Naive thymus-derived CD4-positive, alpha-beta T cell (primary cell): ENCODE measurements around the gene HSCB. TPM values are rescaled to one million over a fixed set of nuclear protein-coding genes. Genes with fewer than 3 reads are reported as not detected.
A peak's percentile ranks its signal among the peaks of the same experiment; 100 is the strongest.
"Not testable (repeated sequence)": the region's sequence is repeated elsewhere in the genome, so short reads cannot be mapped to it uniquely, and the experiment has no call there.

Source experiments
- ATAC-seq: fragments of 150-1000 bp; cut with Tn5 transposase; 2 replicates; pipeline ENCODE4 v1.10.0; 2021; ENCODE audit warnings: mild to moderate bottlenecking, moderate library complexity
- CTCF ChIA-PET: fragments of 350-600 bp; sonication (Branson Sonifier 250); formaldehyde crosslinking; loops from one replicate; lab custom pipeline; 2021; ENCODE audit warnings: antibody characterized with exemption; lab: Charles Lee
- POLR2A ChIA-PET: fragments of 350-600 bp; sonication (Branson Sonifier 250); formaldehyde crosslinking; loops from one replicate; lab custom pipeline; 2021; ENCODE audit warnings: antibody characterized with exemption, inconsistent platforms; lab: Charles Lee
- DNase-seq, 9 donors: peaks; one replicate each; pipeline versions ENCODE4 v3.0.0 to v3.0.0-alpha.2; 2020 to 2022; ENCODE audit warnings: mixed read lengths in 1 of 9
- H3K27ac ChIP-seq: one replicate; pipeline ENCODE4 v1.7.0; 2013; ENCODE audit warnings: mild to moderate bottlenecking, low read depth, low read length, moderate library complexity
- H3K27me3 ChIP-seq, 2 donors: one replicate each; pipeline ENCODE4 v1.7.0; 2013; ENCODE audit warnings: low read length in 2 of 2, mild to moderate bottlenecking in 2 of 2, moderate library complexity in 2 of 2; ENCODE audit not compliant: control insufficient read depth in 2 of 2, insufficient read depth in 2 of 2
- H3K36me3 ChIP-seq, 3 experiments: 1 replicate in 2 of 3; 2 replicates in 1 of 3; pipeline ENCODE4 v1.7.0; 2013; ENCODE audit warnings: low read length in 3 of 3, mild to moderate bottlenecking in 3 of 3, moderate library complexity in 1 of 3; ENCODE audit not compliant: insufficient read depth in 3 of 3, control insufficient read depth in 2 of 3
- H3K4me1 ChIP-seq, 2 donors: one replicate each; pipeline ENCODE4 v1.7.0; 2013; ENCODE audit warnings: low read length in 2 of 2, mild to moderate bottlenecking in 2 of 2, moderate library complexity in 1 of 2; ENCODE audit not compliant: control insufficient read depth in 2 of 2, insufficient read depth in 2 of 2
- H3K4me3 ChIP-seq: 2 replicates; pipeline ENCODE4 v1.7.0; 2013; ENCODE audit warnings: mild to moderate bottlenecking, low read length
- H3K9me3 ChIP-seq, 3 experiments: 1 replicate in 2 of 3; 2 replicates in 1 of 3; pipeline ENCODE4 v1.7.0; 2013; ENCODE audit warnings: low read length in 3 of 3; ENCODE audit not compliant: control insufficient read depth in 2 of 3
- H3K27ac Mint-ChIP-seq, 9 donors: one replicate each; pipeline ENCODE4 v1.8.0; 2020 to 2022; ENCODE audit warnings: mixed read lengths in 9 of 9, mild to moderate bottlenecking in 8 of 9, moderate library complexity in 5 of 9, inconsistent platforms in 2 of 9
- H3K27me3 Mint-ChIP-seq, 5 donors: one replicate each; pipeline ENCODE4 v1.8.0; 2021 to 2022; ENCODE audit warnings: mixed read lengths in 5 of 5, mild to moderate bottlenecking in 1 of 5
- H3K36me3 Mint-ChIP-seq, 5 donors: one replicate each; pipeline ENCODE4 v1.8.0; 2020 to 2022; ENCODE audit warnings: mixed read lengths in 5 of 5, mild to moderate bottlenecking in 3 of 5, inconsistent platforms in 1 of 5
- H3K4me1 Mint-ChIP-seq, 7 donors: one replicate each; pipeline ENCODE4 v1.8.0; 2020 to 2022; ENCODE audit warnings: mixed read lengths in 7 of 7, mild to moderate bottlenecking in 3 of 7, inconsistent platforms in 1 of 7
- H3K4me3 Mint-ChIP-seq, 10 donors: one replicate each; pipeline ENCODE4 v1.8.0; 2020 to 2022; ENCODE audit warnings: mild to moderate bottlenecking in 10 of 10, mixed read lengths in 10 of 10, moderate library complexity in 6 of 10, inconsistent platforms in 2 of 10
- H3K9me3 Mint-ChIP-seq, 11 donors: one replicate each; pipeline ENCODE4 v1.8.0; 2020 to 2022; ENCODE audit warnings: mixed read lengths in 11 of 11, mild to moderate bottlenecking in 4 of 11, inconsistent platforms in 1 of 11, moderate library complexity in 1 of 11
- intact Hi-C, 2 donors: fragments of 100-400 bp; cut with micrococcal nuclease; formaldehyde crosslinking; loops; one replicate each; pipeline ENCODE4 v1.15.1; 2023
- polyA plus RNA-seq, 2 donors: library from polyadenylated mRNA; unstranded; fragments of 300-500 nt; fragmentation: Illumina TruSeq; gene quantifications; one replicate each; pipeline ENCODE4 v1.2.3, GENCODE V29; 2021
- total RNA-seq, 6 experiments: library from RNA in 5 of 6; stranded (reverse) in 5 of 6; gene quantifications; 1 replicate in 5 of 6; 2 replicates in 1 of 6; pipeline ENCODE4 v1.2.3 and lab custom pipeline; 2021 to 2026

Gene HSCB
- total and polyA plus RNA-seq, 7 experiments from 2014 or later = 6.7 to 10.9 (median 8.9) TPM

GRCh38 chr22:28737701-28738100, 4.1 kb upstream of the HSCB start:
- ATAC-seq (no peak), DNase-seq (no peak)
- Mint-ChIP-seq H3K27ac (no peak overlapping the region), H3K4me1 (peaks cover 9 to 45% (median 26%) of the 10 kb centered on the region in 7 donors), H3K36me3 (peaks cover 5 to 15% (median 9%) of the 10 kb centered on the region in 5 donors), H3K27me3 (no peaks in the 10 kb centered on the region), H3K9me3 (no peaks in the 10 kb centered on the region), H3K4me3 (no peak overlapping the region)
- H3K4me1 ChIP-seq = peaks cover under 1 to 6% of the 10 kb centered on the region in 2 donors
- ChIA-PET POLR2A (no interaction called here), CTCF (no interaction called here)
- no peaks in the 10 kb centered on the region for H3K27me3 ChIP-seq
- intact Hi-C loops = no loop called here
- peaks cover 0 to 15% (median 0%) of the 10 kb centered on the region in 3 experiments for H3K36me3 ChIP-seq
- no peak overlapping the region for H3K4me3 ChIP-seq
- no peaks in the 10 kb centered on the region for H3K9me3 ChIP-seq
- H3K27ac ChIP-seq = no peak overlapping the region

DNA sequence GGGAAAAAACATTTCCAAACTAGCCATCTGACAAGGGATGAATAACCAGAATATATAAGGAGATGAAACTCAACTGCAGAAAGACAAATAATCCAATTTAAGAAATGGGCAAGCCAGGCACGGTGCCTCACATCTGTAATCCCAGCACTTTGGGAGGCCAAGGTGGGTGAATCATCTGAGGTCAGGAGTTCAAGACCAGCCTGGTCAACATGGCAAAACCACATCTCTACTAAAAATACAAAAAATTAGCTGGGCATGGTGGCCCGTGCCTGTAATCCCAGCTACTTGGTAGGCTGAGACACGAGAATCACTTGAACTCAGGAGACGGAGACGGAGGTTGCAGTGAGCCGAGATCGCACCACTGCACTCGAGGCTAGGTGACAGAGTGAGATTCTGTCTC, 3.0 kb upstream of the HSCB start:
- POLR2A ChIA-PET, ATAC-seq: not testable (repeated sequence)

DNA sequence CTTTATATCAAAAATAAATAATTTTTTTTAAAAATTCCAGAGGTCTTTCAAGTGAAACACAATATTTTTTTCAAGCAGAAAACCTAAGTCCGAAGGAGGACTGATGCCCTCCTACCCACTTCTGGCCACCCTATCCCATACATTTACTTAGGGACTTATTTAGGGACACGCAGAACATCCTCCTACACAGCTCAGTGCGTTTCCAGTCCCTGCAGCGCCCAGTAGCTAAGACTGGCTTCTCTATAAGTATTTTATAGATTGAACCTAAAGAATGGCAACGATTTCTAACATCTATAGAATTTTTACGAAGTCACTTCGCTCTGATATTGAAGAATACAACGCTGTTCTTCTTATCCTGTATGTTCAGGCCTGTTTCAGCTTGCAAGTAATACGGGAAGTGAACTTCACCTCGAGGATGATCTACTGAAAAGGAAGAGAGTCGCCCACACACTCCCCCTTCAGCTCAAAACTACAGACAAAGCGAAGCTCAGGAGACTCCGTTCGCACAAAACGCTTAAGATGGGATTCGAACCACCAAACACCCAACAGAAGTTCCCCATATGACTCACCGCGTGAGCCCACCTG, 547 bp upstream of the HSCB start:
- no peak for DNase-seq
- Histone ChIP-seq H3K9me3 (no peaks in the 10 kb centered on the region), H3K4me3 (peak overlapping the region; percentile 99), H3K27ac (peak overlapping the region; percentile 90), H3K36me3 (peaks cover 0 to 23% (median 3%) of the 10 kb centered on the region in 3 experiments), H3K4me1 (peaks cover 3 to 9% of the 10 kb centered on the region in 2 donors), H3K27me3 (no peaks in the 10 kb centered on the region)
- H3K36me3 Mint-ChIP-seq = peaks cover 0 to 11% (median 4%) of the 10 kb centered on the region in 5 donors
- peaks cover 19 to 55% (median 38%) of the 10 kb centered on the region in 7 donors for H3K4me1 Mint-ChIP-seq
- intact Hi-C loops = loop anchor here (2.0 to 5.0 kb wide), 5 partner anchors 299 to 1851 kb away; partner anchors contain the start of genes PES1 (in 2 of the 2), AP1B1 (in 1 of the 2), KREMEN1 (in 1 of the 2) and PITPNB (in 1 of the 2)
- ATAC-seq = no peak
- POLR2A ChIA-PET = interaction anchor here (0.7 to 3.8 kb wide), 5 partner anchors 9 to 59 kb away, joined by 3 to 29 read pairs (median 3); partner anchors contain the start of genes CCDC117 and XBP1
- H3K27ac Mint-ChIP-seq = peak overlapping the region; percentile 79 to 93 (median 89)
- no peaks in the 10 kb centered on the region for H3K9me3 Mint-ChIP-seq
- CTCF ChIA-PET = no interaction called here
- H3K27me3 Mint-ChIP-seq = no peaks in the 10 kb centered on the region
- H3K4me3 Mint-ChIP-seq = peak overlapping the region; percentile 81 to 94 (median 87)

More for the DNA sequence above, 3.0 kb upstream of the HSCB start:
- H3K4me3 ChIP-seq, H3K27me3 ChIP-seq, H3K36me3 Mint-ChIP-seq, H3K9me3 Mint-ChIP-seq, H3K9me3 ChIP-seq, CTCF ChIA-PET, intact Hi-C loops, H3K27ac Mint-ChIP-seq, H3K4me1 ChIP-seq, H3K4me3 Mint-ChIP-seq, H3K27me3 Mint-ChIP-seq, DNase-seq, H3K27ac ChIP-seq: not testable (repeated sequence)
- H3K36me3 ChIP-seq = peaks cover 0 to 12% (median 0%) of the 10 kb centered on the region in 3 experiments
- peaks cover 19 to 55% (median 38%) of the 10 kb centered on the region in 7 donors for H3K4me1 Mint-ChIP-seq

DNA sequence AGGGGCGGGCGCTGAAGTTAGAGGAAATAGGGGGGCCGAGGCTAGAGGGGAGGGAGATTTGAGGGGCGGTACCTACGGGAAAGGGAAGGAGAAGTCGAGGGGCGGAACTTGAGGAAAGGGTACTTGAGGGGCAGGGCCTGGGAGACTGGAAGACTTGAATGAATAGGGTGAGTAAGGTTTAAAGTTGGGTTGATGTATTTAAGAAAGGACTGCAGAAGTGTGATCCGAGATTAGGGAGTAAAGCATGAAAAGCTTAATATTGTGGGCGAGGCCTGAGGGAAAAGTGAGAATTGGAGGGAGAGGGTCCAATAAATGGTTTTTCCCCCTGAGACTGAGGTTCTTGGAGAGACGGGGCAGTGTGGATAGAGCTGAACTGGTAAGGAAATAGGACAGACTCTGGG, 723 bp downstream of the HSCB start:
- no peak for DNase-seq
- Mint-ChIP-seq H3K4me3 (peak overlapping the region; percentile 81 to 94 (median 87)), H3K9me3 (no peaks in the 10 kb centered on the region), H3K27me3 (no peaks in the 10 kb centered on the region), H3K36me3 (peaks cover 0 to 20% (median 4%) of the 10 kb centered on the region in 5 donors), H3K27ac (peak overlapping the region; percentile 79 to 93 (median 89)), H3K4me1 (peaks cover 14 to 49% (median 38%) of the 10 kb centered on the region in 7 donors)
- POLR2A ChIA-PET = interaction anchor here (0.7 to 3.8 kb wide), 4 partner anchors 8 to 57 kb away, joined by 3 to 29 read pairs (median 8); partner anchors contain the start of genes CCDC117 and XBP1
- Histone ChIP-seq H3K36me3 (peaks cover 3 to 33% (median 5%) of the 10 kb centered on the region in 3 experiments), H3K27me3 (no peaks in the 10 kb centered on the region), H3K4me1 (peaks cover 3 to 9% of the 10 kb centered on the region in 2 donors), H3K9me3 (no peaks in the 10 kb centered on the region), H3K4me3 (peak overlapping the region; percentile 99), H3K27ac (peak overlapping the region; percentile 90)
- CTCF ChIA-PET = interaction anchor here (1.0 kb wide), 1 partner anchor 30 kb away, joined by 3 read pairs; the partner anchor contains the start of gene CCDC117
- ATAC-seq = no peak
- intact Hi-C loops = loop anchor here (1.0 to 5.0 kb wide), 14 partner anchors 30 to 1850 kb away; partner anchors contain the start of genes CCDC117 (in 2 of the 2), PES1 (in 2 of the 2), PITPNB (in 2 of the 2) and XBP1 (in 2 of the 2)

GRCh38 chr22:28743852-28744251, 2.0 kb downstream of the HSCB start:
- Histone ChIP-seq H3K27me3 (no peaks in the 10 kb centered on the region), H3K4me1 (peaks cover 6 to 9% of the 10 kb centered on the region in 2 donors), H3K9me3 (no peaks in the 10 kb centered on the region), H3K4me3 (no peak overlapping the region), H3K27ac (no peak overlapping the region), H3K36me3 (peaks cover 3 to 43% (median 6%) of the 10 kb centered on the region in 3 experiments)
- ATAC-seq (no peak), DNase-seq (no peak)
- peaks cover 0 to 27% (median 4%) of the 10 kb centered on the region in 5 donors for H3K36me3 Mint-ChIP-seq
- POLR2A ChIA-PET = interaction anchor here (3.8 kb wide), 1 partner anchor 56 kb away, joined by 29 read pairs; the partner anchor contains the start of gene XBP1
- no peaks in the 10 kb centered on the region for H3K27me3 Mint-ChIP-seq
- peak overlapping the region in 3 of 9 donors; percentile 53 to 89 (median 60) for H3K27ac Mint-ChIP-seq
- H3K4me3 Mint-ChIP-seq = peak overlapping the region in 4 of 10 donors; percentile 81 to 93 (median 85)
- no peaks in the 10 kb centered on the region for H3K9me3 Mint-ChIP-seq
- peaks cover 14 to 46% (median 36%) of the 10 kb centered on the region in 7 donors for H3K4me1 Mint-ChIP-seq
- intact Hi-C loops = loop anchor here (2.0 to 5.0 kb wide), 6 partner anchors 143 to 1848 kb away; partner anchors contain the start of genes PES1 (in 2 of the 2), AP1B1 (in 1 of the 2), PITPNB (in 1 of the 2) and RHBDD3 (in 1 of the 2)
- CTCF ChIA-PET = interaction anchor here (0.6 to 1.0 kb wide), 2 partner anchors 29 to 37 kb away, joined by 3 to 4 read pairs; partner anchors contain the start of gene CCDC117

DNA sequence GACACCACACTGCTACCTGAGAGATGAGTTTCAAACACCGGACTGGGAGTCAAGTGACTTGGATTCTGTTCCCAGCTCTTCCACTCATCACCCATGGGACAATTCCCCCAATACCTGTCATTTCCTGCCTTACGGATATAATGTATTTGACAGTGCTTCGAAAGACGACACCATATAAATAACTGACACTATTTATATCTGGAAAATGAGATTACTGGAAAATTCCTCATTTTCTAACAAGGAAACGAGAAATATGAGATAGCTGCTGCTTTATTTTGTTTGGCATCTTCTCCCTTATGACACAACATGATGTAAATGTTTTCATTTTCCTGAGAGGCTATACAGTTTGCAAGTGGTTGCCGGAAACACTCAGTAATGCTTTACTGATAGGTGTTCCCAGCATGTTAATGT, 8.6 kb downstream of the HSCB start:
- DNase-seq = no peak
- peaks cover 0 to 34% (median 6%) of the 10 kb centered on the region in 3 experiments for H3K36me3 ChIP-seq
- H3K27ac ChIP-seq = no peak overlapping the region
- intact Hi-C loops = no loop called here
- peaks cover 4 to 13% (median 9%) of the 10 kb centered on the region in 7 donors for H3K4me1 Mint-ChIP-seq
- peaks cover 0 to 7% of the 10 kb centered on the region in 2 donors for H3K4me1 ChIP-seq
- ATAC-seq = no peak
- H3K4me3 ChIP-seq = no peak overlapping the region
- no peaks in the 10 kb centered on the region for H3K9me3 ChIP-seq
- H3K9me3 Mint-ChIP-seq = no peaks in the 10 kb centered on the region
- H3K27ac Mint-ChIP-seq = no peak overlapping the region
- no peak overlapping the region for H3K4me3 Mint-ChIP-seq
- peaks cover 0 to 52% (median 16%) of the 10 kb centered on the region in 5 donors for H3K36me3 Mint-ChIP-seq
- ChIA-PET POLR2A (interaction anchor here (1.3 kb wide), 1 partner anchor 9 kb away, joined by 3 read pairs; the partner anchor contains the start of genes CHEK2 and HSCB), CTCF (interaction anchor here (0.7 kb wide), 1 partner anchor 342 kb away, joined by 3 read pairs; no protein-coding TSS in a partner anchor)
- H3K27me3 Mint-ChIP-seq = no peaks in the 10 kb centered on the region
- no peaks in the 10 kb centered on the region for H3K27me3 ChIP-seq
